Stimulated activated CD8-positive, alpha-beta memory T cell treated with anti-CD3 and anti-CD28 coated beads, Interleukin-7, amount 100 ng/mL, for 48 hours (primary cell): ENCODE measurements around the gene SYNE1.
"Not testable (repeated sequence)": the region's sequence is repeated elsewhere in the genome, so short reads cannot be mapped to it uniquely, and the experiment has no call there.

ENCODE experiments used
- DNase-seq, 2 donors: peaks; one replicate each; pipeline ENCODE4 v3.0.0-alpha.2; 2020; ENCODE audit warnings: low read depth in 1 of 2; ENCODE audit errors: extremely low read depth in 1 of 2

SYNE1 gene

DNA sequence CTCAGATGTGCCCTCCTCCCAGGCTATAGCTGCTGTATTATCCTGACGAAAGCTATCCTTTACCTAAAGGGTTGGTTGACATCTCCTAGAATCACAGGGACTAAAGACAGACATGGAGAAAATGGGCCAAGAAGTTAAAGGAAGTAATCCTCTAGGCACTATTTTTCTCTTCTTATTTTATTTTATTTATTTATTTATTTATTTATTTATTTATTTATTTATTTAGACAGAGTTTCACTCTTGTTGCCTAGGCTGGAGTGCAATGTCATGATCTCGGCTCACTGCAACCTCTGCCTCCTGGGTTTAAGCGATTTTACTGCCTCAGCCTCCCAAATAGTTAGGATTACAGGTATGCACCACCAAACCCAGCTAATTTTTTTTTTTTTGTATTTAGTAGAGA is 309.0 kb downstream of the SYNE1 start:
- DNase-seq, result not testable (repeated sequence)

GRCh38 chr6:152323376-152323775 is 313.8 kb downstream of the SYNE1 start:
- no peak for DNase-seq

- DNase-seq, result no peak
These were observed 318.9 kb downstream of the SYNE1 start for GRCh38 chr6:152318278-152318677.

- no peak for DNase-seq
These were observed 321.1 kb downstream of the SYNE1 start for GRCh38 chr6:152316024-152316423.

GRCh38 chr6:152314483-152314832 is 322.7 kb downstream of the SYNE1 start:
- DNase-seq, result no peak

GRCh38 chr6:152313542-152314482 is 323.4 kb downstream of the SYNE1 start:
- DNase-seq, result no peak

- no peak for DNase-seq
These were observed 324.7 kb downstream of the SYNE1 start for GRCh38 chr6:152312434-152312833.

DNA sequence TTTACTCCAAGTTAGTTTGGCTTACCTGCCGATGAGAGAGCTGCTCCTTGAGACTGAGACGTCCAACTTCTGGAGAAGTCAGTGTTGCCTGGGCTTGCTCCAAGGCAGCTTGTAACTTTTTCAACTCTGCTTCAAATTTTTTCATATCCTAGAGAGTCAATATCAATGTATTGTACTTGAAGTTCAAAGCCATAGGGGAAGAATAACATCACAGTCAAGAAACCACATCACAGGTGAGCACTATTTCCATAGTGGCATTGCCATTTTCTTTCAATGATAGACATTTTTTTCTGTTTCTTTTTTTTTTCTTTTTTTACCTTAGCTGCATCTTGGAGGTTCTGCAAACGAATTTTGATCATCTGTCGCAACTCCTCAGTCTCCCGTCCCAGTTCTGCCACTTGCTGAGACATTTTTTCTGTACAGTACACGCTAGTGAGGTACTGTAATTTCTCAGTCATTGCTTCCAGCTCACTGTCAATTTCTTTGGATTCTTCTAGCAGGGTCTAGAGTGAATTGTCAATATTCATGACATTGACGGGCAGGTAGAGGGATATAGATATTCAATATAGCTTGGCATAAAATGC is 326.7 kb downstream of the SYNE1 start:
- no peak for DNase-seq

GRCh38 chr6:152309648-152310047 is 327.5 kb downstream of the SYNE1 start:
- DNase-seq, result peak; percentile 40 to 77

GRCh38 chr6:152309006-152309405 is 328.2 kb downstream of the SYNE1 start:
- no peak for DNase-seq

DNA sequence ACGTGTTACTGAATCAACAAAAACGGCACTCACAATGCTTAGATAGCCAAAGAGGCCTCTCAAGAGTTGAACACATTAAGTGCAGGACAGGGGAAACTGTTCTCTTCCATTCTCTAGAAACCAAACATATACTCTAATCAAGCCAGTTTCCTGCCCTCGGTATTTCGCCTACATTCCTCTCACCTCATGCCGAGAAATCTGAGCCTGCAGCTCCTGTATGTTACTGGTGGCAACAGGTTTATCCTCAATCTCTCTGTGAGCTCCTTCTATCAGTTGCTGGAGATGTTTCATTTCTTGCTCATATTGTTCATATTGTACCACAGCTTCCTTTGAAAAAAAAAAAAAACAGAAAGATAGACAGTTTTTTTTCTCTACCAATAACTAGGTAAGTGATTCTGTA is 328.9 kb downstream of the SYNE1 start:
- no peak for DNase-seq

DNA sequence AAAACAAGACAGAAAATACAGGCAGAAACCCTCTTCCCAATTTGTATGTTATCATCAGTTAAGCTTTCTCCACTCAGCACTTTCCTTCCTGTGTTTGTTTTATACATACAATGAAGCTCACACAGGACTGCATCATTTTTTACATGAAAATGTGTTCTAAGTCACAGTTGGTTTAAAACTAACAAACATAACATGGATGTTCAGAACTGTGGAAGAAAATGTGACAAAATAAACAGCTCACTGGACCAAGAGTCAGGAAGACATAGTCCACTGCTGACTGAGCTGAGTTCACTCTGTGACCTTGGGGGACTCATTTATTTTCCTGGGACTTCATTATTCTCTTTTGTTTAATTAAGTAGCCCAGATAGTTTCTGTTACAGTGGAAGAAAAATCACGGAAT is 331.5 kb downstream of the SYNE1 start:
- DNase-seq, result no peak

DNA sequence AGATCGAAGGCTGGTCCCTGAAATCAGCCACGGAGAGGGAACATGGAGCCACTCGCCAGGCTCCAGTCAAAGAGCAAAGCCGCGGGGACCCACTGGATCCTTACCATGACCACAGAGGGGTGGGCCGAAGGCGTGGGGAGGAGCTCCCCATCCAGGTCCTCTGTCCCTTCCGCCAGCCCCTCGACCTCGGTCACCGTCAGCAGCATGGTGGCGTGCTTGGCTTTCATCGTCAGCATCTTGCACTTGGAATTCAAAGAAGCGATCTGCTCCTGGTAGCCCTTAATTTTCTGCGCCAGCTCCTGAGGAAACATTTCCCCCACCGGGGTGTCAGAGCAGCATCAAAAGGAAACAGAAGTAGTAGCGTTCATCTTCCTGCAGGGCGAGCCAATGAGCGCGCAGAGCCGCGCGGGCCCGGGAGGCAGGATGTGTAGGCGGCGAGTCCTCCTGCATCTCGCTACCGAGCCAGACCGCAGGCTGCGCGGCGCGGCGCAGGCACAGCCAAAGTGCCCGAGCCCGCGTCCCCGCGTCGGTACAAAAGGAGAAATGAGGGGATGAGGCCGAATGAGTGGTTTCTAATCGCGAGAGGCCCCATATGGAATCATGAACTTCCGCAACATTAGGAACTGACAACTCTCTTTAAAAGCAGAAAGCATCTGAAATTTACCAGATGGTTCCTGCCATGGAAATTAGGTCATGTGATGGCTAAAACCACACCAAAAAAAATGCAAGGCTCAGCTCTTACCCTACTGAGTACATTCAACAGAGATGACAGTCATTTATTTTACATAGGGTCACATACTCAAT is 335.2 kb downstream of the SYNE1 start:
- peak; percentile 79 to 84 for DNase-seq

- no peak for DNase-seq
These were observed 336.0 kb downstream of the SYNE1 start for GRCh38 chr6:152301021-152301764.

- no peak for DNase-seq
These were observed 336.6 kb downstream of the SYNE1 start for GRCh38 chr6:152300517-152300916.

DNA sequence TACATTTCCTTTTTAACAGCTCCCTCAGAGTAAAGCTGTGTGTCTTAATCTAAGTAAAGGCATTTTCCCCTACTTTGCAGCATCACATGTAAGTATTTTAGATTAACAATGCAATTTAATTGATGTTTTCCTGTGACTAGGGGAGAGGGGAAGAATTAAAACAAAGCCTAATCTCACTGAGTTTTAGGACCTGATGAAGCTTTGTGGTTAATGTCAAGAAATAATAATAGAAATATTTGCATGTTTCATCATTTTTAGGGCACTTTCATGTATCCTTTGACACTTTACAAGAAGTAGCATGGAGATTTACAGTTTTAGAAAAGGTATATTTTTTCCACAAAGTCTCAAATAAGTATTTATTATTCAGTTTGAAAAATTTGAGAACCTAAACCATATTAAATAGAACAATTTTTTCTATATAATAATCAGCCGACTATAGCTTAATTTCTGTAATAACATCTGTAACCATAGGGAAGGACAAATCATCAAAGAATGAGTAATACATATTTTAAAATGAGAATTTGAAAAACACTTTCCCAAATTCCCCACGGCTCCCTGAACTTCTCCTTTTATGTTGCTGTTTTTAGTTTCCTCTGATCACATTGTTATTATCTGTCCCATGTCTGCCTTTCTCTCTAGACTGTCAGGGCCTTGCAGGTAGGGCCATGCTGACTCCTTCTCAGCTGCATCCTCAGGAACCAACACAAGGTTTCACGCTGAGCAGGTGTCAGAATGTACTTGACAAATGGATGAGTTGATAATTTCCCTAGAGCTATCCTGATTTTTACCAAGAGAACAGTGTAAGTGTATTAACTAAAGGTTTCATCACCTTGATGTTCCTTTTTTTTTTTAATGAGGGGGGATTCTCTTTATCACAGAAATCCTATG is 338.1 kb downstream of the SYNE1 start:
- no peak for DNase-seq

DNA sequence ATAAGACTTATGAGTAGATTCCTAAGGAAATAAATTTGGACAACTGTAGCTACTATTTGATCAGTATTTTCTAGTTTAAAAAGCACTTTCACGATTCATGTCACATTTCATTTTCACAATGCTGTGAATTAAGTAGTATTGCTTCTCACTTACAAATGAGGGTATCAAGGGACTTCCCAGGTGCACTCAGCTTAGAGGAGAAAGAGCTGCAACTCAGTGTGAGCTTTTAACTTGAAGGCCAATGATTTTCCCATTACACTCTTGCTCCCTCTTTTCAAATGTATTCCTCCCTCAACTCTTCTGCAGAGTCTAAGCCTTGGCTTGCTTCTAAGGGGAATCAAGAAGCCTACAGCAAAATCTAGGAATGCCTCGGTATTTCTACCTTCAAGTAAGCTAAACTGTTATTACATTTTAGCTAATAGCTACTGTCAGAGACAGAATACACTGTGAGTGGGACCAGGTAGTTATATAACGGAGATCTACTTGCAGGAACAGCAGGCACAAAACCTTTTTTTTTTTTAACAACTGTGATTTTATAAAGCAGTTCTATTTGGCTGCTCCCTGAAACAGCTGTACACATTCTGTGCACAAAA is 339.0 kb downstream of the SYNE1 start:
- DNase-seq, result no peak

DNA sequence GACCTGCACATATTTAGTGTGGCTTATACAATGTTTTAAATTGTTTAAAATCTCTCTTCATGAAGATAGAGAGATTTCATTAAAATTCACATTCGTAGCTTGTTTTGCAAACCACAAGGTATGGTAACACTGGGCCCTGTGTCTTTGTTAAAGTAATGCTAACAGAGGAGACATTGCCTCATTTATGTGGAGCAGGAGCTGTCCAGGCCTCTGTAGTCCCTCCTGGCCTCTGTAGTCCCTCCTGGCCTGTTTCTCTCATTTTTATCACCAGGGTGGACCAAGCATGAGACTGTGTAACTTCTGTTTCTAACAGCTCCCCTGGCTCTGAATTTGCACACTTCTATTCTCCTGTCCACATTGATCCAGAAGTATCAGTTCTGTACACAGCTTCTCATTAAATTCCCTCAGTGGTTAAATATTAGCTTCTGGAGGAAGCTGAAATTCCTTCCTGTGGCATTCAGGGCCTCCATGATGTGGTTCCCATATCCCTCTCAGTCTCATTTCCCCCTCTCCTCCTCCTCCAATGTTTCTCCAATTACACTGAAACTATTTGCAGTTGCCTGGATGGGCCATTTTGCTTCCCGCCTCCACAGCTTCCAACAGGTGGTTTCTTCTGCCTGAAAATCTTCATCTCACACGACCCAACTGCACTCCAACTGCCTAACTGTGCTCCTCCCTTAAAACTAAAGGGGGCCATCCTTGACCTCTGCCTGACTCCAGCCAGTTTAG is 340.4 kb downstream of the SYNE1 start:
- no peak for DNase-seq

- no peak for DNase-seq
These were observed 341.2 kb downstream of the SYNE1 start for GRCh38 chr6:152295920-152296319.
